Upper lobe of left lung (tissue), 6 donors: ENCODE data around the gene COG5. TPM values are rescaled to one million over a fixed set of nuclear protein-coding genes. Genes with fewer than 3 reads are reported as not detected.

Experiments used
- ATAC-seq, 2 donors: fragments of 200-7000 bp; cut with Tn5 transposase; one replicate each; pipeline ENCODE4 v1.9.1; 2022; ENCODE audit warnings: mild to moderate bottlenecking in 2 of 2, moderate library complexity in 2 of 2; ENCODE audit not compliant: low FRiP score in 2 of 2
- DNase-seq, 2 donors: peaks; one replicate each; pipeline ENCODE4 v3.0.0-alpha.2; 2019 to 2020
- H3K27ac ChIP-seq, 4 donors: fragments of 200-600 bp; sonication (generic); one replicate each; pipeline ENCODE4 v1.5.1; 2016 to 2019
- H3K27me3 ChIP-seq, 4 donors: fragments of 200-600 bp; sonication (generic); one replicate each; pipeline ENCODE4 v1.5.1; 2017 to 2019
- H3K36me3 ChIP-seq, 4 donors: fragments of 200-600 bp; sonication (generic); one replicate each; pipeline ENCODE4 v1.5.1; 2016 to 2019
- H3K4me1 ChIP-seq, 4 donors: fragments of 200-600 bp; sonication (generic); one replicate each; pipeline ENCODE4 v1.5.1; 2018 to 2019
- H3K4me3 ChIP-seq, 4 donors: fragments of 200-600 bp; sonication (generic); one replicate each; pipeline ENCODE4 v1.5.1; 2017 to 2019; ENCODE audit warnings: mild to moderate bottlenecking in 2 of 4, moderate library complexity in 1 of 4
- H3K9me3 ChIP-seq, 4 donors: fragments of 200-600 bp; sonication (generic); one replicate each; pipeline ENCODE4 v1.5.1; 2018 to 2019
- EP300 ChIP-seq, 4 donors: sonication (generic); formaldehyde crosslinking; IDR thresholded peaks; one replicate each; pipeline ENCODE4 v1.5.1; 2017; ENCODE audit warnings: antibody characterized with exemption in 4 of 4, control low read depth in 2 of 4
- POLR2A ChIP-seq, 4 donors: fragments of 450-650 bp; IDR thresholded peaks; one replicate each; pipeline ENCODE4 v1.5.1; 2016 to 2017; ENCODE audit warnings: antibody characterized with exemption in 4 of 4, mild to moderate bottlenecking in 2 of 4
- POLR2AphosphoS5 ChIP-seq, 2 donors: sonication (generic); formaldehyde crosslinking; IDR thresholded peaks; one replicate each; pipeline ENCODE4 v1.5.1; 2017; ENCODE audit warnings: antibody characterized with exemption in 2 of 2
- WGBS, 2 donors: methylation state at CpG; one replicate each; pipeline ENCODE4 v1.1.5; 2017 to 2018; 5-methylcytosine and 5-hydroxymethylcytosine counted together
- total RNA-seq, 6 donors: library from RNA; depleted of rRNA in 4 of 6; stranded (reverse); fragments of >200 nt in 4 of 6; gene quantifications; one replicate each; pipeline versions ENCODE4 v1.1.0 to v1.2.1, GENCODE V29; 2016 to 2021
- TF ChIP-seq, protein P1 (sequence below), 6 experiments: fragments of 450-650 bp in 4 of 6; fragments of 200-600 bp in 2 of 6; sonication (generic) in 2 of 6; IDR thresholded peaks; one replicate each; pipeline ENCODE4 v1.5.1; 2016 to 2019; ENCODE audit warnings: antibody characterized with exemption in 6 of 6
- donor health status: DM: no; HTN: no; CAD: no; lungs with moderate emphysema.
- donor health status: DM: no; HTN: yes; CAD: no; lungs with severe emphysema.

COG5 gene
- total RNA-seq, 6 donors from 2014 or later = 31.6 to 88.0 (median 50.5) TPM

DNA sequence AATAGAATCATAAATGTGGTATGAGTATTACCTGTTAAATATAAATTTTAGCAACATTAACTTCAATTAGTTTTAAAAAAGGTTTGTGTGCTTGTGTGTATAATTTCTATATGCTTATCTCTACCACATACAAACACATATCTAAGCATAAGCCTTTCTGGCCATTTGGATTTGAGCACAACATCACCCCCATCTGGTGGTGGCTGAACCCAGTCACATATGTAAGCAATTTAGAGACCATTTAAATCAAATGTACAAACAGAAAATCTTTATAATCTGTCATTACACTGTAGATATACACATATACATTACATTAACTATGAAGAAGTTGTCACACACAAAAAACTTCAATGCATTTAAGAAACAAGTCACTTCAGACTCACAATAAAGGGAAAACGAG, 62.1 kb downstream of the COG5 start:
- TF ChIP-seq POLR2A (IDR thresholded peaks at IDR 0.05) = no peak
- TF ChIP-seq POLR2AphosphoS5 (IDR thresholded peaks at IDR 0.05) = no peak
- no peak for TF ChIP-seq EP300 (IDR thresholded peaks at IDR 0.05)
- TF ChIP-seq, protein P1, sequence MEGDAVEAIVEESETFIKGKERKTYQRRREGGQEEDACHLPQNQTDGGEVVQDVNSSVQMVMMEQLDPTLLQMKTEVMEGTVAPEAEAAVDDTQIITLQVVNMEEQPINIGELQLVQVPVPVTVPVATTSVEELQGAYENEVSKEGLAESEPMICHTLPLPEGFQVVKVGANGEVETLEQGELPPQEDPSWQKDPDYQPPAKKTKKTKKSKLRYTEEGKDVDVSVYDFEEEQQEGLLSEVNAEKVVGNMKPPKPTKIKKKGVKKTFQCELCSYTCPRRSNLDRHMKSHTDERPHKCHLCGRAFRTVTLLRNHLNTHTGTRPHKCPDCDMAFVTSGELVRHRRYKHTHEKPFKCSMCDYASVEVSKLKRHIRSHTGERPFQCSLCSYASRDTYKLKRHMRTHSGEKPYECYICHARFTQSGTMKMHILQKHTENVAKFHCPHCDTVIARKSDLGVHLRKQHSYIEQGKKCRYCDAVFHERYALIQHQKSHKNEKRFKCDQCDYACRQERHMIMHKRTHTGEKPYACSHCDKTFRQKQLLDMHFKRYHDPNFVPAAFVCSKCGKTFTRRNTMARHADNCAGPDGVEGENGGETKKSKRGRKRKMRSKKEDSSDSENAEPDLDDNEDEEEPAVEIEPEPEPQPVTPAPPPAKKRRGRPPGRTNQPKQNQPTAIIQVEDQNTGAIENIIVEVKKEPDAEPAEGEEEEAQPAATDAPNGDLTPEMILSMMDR (IDR thresholded peaks at IDR 0.05) = no peak
- Histone ChIP-seq H3K27me3 (no peaks in the 10 kb centered on the region), H3K4me3 (no peak overlapping the region), H3K27ac (no peak overlapping the region), H3K9me3 (no peaks in the 10 kb centered on the region), H3K36me3 (no peaks in the 10 kb centered on the region), H3K4me1 (peaks cover under 1 to 7% (median 4%) of the 10 kb centered on the region in 4 donors)
- WGBS, 2 donors = 58 to 62% methylated on average over 1 of the region's 1 CpG
- no peak for ATAC-seq
- no peak for DNase-seq

DNA sequence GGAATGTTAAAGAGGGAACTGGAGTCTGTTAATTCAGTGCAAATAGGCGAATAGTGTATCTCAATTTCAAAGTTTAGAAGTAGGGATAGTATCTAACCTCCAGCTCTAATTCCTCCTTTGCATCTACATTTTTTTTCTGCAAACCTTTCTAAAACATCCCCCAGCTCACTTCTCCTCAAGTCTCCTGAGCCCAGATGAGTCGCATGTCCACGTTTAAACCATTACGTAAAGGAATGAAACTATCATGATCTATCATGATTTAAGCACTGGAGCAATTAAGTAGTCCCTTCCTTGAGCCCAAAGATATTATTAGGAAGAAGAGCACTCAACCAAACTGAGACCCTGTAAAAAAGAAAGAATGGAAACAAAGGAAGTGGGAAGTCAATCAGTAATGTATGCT, 64.0 kb downstream of the COG5 start:
- 88 to 93% methylated on average over 4 of the region's 4 CpGs for WGBS, 2 donors
- no peaks in the 10 kb centered on the region for H3K9me3 ChIP-seq
- no peak overlapping the region for H3K4me3 ChIP-seq
- H3K27ac ChIP-seq = no peak overlapping the region
- no peaks in the 10 kb centered on the region for H3K4me1 ChIP-seq
- H3K36me3 ChIP-seq = no peaks in the 10 kb centered on the region
- H3K27me3 ChIP-seq = no peaks in the 10 kb centered on the region
- no peak for DNase-seq
- no peak for ATAC-seq
- TF ChIP-seq POLR2A (IDR thresholded peaks at IDR 0.05) (no peak), POLR2AphosphoS5 (IDR thresholded peaks at IDR 0.05) (no peak), EP300 (IDR thresholded peaks at IDR 0.05) (no peak)
- TF ChIP-seq, protein P1 (IDR thresholded peaks at IDR 0.05) = no peak

DNA sequence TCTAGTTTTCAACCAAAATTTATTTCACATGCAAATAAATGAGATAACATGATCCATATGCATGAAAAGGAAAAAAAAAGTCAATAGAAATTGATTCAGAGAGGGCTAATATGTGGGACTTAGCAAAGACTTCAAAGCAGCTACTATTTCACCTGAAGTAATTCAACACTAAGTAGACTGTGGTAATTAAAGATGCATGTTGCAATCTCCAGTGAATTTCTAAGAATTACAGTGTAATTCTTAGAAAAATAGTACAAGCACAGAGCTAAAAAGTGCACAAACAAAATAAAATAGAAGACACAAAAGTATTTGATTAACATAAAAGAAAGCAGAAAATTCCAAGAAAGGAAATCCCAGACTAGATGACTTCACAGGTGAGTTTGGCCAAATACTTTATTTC, 68.2 kb downstream of the COG5 start:
- H3K27me3 ChIP-seq = no peaks in the 10 kb centered on the region
- no peaks in the 10 kb centered on the region for H3K36me3 ChIP-seq
- DNase-seq = no peak
- no peak overlapping the region for H3K27ac ChIP-seq
- H3K9me3 ChIP-seq = no peaks in the 10 kb centered on the region
- no peak overlapping the region for H3K4me3 ChIP-seq
- TF ChIP-seq, protein P1 (IDR thresholded peaks at IDR 0.05) = no peak
- TF ChIP-seq EP300 (IDR thresholded peaks at IDR 0.05) = no peak
- TF ChIP-seq POLR2A (IDR thresholded peaks at IDR 0.05) = no peak
- no peak for TF ChIP-seq POLR2AphosphoS5 (IDR thresholded peaks at IDR 0.05)
- no peak for ATAC-seq
- no peaks in the 10 kb centered on the region for H3K4me1 ChIP-seq

DNA sequence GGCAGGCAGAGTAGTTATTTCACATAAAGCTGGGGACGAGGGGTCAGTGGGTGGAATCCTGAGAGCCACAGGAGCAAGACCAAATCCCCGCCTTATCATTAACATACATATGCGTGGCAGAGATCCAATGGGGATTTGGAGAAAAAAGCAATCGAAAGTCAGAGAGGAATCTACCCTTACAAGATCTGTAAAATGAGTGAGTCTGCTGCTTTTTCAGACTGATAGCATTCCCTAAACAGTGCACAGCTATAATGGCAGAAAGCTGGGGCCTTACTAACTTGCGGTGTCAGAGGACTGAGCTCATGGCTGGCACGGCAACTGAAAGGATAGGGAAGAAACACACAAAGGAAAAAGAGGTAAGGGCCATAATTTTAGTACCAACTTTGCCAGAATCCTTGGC, 68.8 kb downstream of the COG5 start:
- TF ChIP-seq POLR2A (IDR thresholded peaks at IDR 0.05) (no peak), POLR2AphosphoS5 (IDR thresholded peaks at IDR 0.05) (no peak), EP300 (IDR thresholded peaks at IDR 0.05) (no peak)
- TF ChIP-seq, protein P1 (IDR thresholded peaks at IDR 0.05) = no peak
- no peaks in the 10 kb centered on the region for H3K27me3 ChIP-seq
- no peaks in the 10 kb centered on the region for H3K4me1 ChIP-seq
- WGBS, 2 donors = 91 to 93% methylated on average over 6 of the region's 6 CpGs
- no peak overlapping the region for H3K4me3 ChIP-seq
- no peak for DNase-seq
- H3K9me3 ChIP-seq = no peaks in the 10 kb centered on the region
- H3K27ac ChIP-seq = no peak overlapping the region
- no peak for ATAC-seq
- H3K36me3 ChIP-seq = no peaks in the 10 kb centered on the region

DNA sequence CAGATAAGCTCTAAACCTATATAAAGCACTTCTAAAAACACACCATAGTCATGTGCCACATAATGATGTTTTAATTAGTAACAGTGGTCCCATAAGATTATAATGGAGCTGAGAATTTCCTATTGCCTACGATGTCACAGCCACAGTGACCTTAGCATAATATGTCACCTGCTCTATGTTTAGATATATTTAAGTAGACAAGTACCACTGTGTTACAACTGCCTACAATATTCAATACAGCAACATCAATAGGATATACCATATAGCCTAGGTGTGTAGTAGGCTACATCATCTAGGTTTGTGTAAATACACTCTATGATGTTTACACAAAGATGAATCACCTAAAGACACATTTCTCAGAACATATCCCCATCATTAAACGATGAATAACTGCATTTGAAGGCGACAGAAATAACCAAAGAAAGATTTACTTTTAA, 69.4 kb downstream of the COG5 start:
- H3K4me1 ChIP-seq = no peaks in the 10 kb centered on the region
- H3K36me3 ChIP-seq = no peaks in the 10 kb centered on the region
- WGBS, 2 donors = 88 to 92% methylated on average over 3 of the region's 3 CpGs
- no peak overlapping the region for H3K27ac ChIP-seq
- no peak overlapping the region for H3K4me3 ChIP-seq
- DNase-seq (no peak), ATAC-seq (no peak)
- no peak for TF ChIP-seq POLR2AphosphoS5 (IDR thresholded peaks at IDR 0.05)
- TF ChIP-seq EP300 (IDR thresholded peaks at IDR 0.05) = no peak
- TF ChIP-seq, protein P1 (IDR thresholded peaks at IDR 0.05) = no peak
- no peak for TF ChIP-seq POLR2A (IDR thresholded peaks at IDR 0.05)
- H3K27me3 ChIP-seq = no peaks in the 10 kb centered on the region
- H3K9me3 ChIP-seq = no peaks in the 10 kb centered on the region
